NCI-H128 (cell line): Measurements from ENCODE around the gene DHX58.
A peak's percentile ranks its signal among the peaks of the same experiment; 100 is the strongest.

ENCODE experiments used
- DNase-seq: peaks from one replicate; lab custom pipeline; 2025; ENCODE audit not compliant: unreplicated experiment; lab: John Stamatoyannopoulos, UW

DHX58 gene

DNA sequence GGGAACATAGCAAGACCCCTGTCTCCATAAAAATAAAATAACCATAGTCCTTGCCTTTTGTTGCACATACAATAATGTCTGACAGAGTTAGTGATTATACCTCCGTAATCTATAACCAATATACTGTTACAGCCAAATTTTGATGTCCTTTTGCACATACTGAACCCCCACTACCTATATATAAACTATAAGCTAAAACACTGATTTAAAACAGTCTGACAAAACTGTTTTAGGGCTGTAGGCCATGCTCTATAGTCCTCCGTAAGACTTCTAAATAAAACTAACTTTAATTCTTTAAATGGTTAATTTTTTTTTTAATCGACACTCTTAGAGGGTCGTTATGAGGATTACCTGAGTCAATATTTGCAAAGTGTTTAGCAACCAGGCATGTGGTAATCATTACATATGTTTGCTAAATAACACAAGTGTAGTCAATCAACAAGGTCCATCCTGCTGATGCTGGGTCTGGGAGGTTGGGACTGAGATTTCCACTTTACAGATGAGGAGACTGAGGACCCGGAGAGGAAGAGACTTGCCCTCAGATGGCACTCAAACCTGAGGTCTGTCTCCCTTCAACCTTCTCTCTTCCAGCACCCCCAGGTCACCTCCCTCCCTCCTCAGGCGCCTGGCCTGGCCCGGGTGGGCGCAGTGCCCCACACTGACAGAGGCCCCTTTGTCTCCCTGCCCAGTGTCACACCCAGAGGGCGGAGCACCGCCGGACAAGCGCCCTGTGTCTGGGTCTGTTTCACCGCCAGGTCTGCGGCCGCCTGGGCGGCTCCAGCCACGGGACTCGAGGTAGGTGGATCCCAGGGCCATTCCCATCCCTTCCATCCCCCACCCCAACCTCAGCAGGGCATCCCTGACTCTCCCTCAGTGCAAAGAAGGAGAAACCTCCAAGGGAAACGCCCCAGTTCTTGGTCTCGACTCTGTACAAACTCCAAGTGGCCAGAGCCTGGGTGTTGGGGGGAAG, 24.5 kb downstream of the DHX58 start:
- no peak for DNase-seq

DNA sequence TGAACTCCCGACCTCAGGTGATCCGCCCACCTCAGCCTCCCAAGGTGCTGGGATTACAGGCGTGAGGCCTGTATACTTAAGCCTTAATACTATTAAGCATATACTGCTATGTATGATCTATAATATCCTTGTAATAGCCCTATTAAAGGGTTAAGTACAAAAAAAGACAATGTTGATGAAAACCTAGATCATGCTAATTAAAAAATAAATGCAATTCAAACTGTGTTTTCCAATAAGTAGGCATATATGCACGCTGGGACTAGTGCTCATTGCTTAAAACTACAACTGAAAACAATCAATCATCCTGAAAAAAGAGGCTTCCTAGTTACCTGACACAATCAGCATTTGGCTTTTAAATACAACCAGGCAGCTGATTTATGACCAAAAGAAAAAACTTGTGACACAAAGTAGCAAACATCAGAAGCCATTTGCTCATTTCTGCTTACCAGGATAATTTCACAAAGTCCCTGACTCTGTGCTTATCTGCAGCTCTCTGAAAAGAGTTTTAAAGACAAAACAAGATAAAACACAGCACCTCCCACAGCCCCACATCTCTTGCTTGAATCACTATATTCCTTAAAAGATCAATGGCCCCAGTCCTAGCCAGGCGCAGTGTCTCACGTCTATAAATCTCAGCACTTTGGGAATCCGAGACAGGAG, 25.3 kb downstream of the DHX58 start:
- no peak for DNase-seq

DNA sequence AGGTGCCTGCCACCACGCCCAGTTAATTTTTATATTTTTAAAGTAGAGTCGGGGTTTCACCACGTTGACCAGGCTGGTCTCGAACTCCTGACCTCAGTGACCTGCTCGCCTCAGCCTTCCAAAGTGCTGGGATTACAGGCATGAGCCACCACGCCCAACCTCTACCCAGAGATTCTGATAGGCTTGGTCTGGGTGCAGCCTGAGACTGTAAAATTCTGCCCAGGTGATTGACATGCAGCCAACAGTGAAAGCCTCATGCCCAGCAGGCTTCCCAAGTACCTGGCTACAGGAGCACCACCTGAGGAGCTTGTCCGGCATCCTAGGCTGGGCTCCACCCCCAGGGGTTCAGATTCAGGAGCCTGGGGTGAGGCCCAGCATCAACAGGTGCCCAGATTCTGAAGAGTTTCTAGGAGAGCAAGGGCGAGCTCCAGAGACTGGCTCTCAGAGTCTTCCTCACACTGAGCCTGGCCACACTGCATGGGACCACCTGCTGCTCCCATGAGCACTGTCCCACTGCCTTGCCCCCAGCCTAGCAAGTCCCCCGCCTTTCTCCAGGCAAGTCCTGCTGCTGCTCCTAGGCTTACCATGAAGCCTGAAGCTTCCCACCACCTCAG, 30.9 kb downstream of the DHX58 start:
- DNase-seq = no peak

DNA sequence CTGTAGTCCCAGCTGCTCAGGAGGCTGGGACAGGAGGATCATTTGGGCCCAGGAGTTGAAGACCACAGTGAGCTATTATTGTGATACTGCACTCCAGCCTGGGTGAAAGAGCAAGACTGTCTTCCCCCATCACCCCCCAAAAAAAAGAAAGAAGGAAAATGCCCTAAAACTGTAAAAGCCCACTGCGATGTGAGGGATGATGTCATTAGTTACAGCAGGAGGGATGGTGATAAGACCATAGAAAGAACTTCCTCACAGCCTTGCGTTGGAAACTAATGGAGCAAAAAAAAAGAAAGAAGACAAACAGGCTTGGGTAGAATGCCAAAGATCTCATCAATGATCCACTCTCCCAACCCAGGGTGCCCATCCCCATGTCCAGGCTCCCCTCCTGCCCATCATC, 33.0 kb downstream of the DHX58 start:
- no peak for DNase-seq

DNA sequence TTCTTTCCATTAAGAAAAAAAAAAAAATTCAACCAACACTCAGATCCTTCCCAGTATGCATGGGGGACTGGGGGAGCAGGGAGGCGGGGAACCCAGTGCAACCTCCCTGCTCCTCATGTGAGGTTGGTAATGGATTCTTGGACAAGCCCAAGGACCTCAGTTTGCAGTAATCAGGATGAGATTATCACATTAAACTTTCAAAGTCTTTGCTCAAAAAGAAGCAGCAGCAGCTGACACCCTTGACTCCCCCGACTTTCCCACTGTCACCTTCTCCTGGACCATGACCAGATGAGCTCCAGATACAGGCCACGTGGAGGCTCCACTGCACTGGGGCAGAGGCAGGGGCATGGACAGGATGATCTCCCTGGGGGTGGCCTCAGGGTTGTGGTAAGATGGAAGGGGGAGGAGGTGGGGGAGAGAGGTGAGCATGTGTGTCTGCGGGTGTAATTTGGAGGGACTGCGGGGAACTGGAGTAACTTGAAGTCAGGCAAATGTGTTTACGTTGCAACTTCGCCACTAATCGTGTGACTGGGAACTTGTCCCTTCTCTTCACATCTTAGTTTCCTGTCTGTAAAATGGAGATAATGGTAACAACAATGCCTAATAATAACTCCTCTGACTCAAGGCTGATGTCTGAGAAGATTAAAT, 34.0 kb downstream of the DHX58 start:
- no peak for DNase-seq

DNA sequence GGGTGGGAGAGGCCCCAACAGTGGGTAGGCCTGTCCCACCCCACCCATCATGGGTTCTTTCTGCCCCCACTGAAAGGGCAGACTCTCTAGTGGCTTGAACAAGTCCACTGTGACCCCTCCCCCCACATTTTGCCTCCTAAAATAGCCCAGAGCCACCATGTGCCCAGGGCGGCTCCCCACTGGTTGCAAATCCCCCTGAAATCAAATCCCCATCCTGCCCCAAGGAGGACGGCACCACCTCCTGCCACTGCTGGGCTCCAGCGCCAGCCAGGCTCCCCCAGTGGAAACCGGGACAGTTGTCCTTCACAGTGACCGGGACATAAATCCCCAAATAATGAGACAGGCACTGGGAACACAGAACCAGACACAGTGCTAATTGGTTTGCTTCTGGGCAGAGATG, 34.8 kb downstream of the DHX58 start:
- no peak for DNase-seq

DNA sequence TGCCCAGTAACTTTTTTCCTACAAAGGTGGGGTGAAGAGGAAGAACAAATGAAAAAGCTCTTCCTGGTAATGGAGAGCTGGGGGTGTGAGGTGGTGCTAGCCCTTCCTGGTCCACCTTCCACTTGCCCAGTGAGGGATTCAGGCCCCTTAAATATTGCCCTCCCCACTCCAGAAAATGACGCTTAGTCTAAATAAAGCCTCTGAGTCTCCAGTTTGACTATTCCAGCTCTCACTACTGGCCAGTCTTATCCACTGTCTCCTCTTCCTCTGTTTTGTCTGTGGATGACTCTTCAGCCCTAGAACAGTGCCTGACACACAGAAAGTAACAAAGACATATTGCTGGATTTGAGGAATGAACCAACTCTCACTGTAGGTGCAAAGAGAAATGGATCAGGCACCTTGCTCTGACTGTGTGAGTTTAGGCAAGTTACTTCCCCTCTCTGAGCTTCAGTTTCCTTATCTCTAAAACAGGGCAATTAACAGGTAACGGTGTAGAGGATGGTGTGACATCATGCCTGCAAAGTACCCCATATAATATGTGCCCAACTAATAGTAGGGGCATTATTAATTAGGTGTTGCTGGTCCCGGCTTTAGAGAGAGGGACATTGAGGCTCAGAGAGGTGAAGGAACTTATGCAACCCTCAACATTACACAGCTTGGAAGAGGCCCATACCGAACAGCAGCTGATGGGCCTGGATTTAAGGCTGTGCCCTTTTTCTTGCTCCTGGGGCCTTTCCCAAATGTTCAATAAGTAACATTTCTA, 35.5 kb downstream of the DHX58 start:
- DNase-seq = no peak

DNA sequence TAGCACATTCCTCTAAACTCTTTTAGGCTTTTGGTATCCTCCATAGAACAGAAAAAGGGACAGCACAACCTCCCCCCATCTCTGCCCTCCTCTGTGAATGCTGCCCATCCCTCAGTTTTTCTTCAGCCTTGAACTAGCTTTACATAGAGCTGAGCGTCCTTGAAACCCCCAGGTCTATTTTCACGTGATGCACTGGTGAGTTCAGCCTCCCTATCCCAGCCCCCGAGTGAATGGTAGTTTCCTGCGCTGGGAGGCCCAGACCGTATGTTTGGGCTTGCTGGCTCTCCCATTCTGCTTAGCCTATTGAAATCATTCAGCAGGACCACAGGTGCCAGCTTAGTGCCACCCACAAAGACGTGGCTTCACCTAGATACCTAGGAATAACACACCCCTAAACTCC, 36.7 kb downstream of the DHX58 start:
- no peak for DNase-seq

DNA sequence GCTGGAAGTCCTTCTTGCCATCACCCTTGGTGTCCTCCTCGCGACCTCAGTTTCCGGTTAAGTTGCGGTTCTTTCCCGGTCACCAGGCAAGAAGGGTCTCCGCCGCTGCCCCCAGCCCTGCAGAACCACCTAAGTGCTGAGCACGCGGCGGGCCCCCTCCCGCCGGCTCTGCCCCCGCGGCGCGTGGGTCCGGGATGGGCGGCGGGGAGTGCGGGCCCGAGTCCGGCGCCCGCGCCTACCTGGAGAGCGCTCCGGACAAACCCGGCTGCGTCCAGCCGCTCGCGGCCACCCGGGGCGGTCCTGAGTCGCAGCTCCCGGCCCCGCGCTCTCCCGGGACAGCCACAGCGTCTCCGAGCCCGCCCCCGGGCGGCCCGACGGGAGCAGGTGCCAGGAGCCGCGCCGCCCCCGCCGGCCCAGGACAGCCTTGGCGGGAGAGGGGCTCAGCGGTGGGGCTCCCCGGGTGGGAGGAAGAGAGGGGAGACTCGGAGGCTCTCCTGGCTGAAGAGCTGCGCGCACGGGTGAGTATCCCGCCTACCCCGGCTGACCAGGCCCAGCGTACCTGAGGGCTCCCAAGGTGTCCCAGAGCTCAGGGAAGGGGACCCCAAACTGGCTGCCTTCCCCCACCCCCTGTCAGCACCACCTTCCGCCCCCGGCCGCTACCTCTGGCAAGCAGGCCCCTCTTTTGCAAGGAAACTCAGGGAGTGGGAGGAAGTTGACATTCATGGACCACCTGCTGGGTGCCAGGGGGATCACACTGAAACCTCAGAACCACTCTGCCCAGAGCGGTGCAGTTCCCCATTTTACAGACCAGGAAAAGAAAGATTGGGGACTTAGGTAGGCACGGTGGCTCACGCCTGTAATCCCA, 40.0 kb downstream of the DHX58 start:
- DNase-seq = no peak

DNA sequence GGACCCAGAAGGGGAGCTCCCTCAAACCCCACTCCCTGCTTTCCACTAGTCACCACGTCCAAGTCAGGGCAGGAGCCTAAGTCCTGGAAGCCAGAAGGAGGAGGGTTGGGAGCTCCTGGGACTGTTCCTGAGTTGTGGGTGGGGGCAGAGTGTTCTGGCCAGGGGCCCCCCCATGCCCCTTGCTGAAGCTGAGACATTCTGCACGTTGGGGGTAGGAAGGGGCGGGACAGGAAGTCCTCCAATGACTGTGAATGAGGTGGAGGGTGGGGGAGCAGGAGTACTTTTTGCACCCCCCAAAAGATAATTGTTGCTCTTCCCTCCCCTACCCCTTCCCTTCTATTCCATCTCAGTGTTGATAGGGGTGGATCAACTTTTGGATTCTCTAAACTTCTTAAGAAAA, 40.7 kb downstream of the DHX58 start:
- DNase-seq = no peak

DNA sequence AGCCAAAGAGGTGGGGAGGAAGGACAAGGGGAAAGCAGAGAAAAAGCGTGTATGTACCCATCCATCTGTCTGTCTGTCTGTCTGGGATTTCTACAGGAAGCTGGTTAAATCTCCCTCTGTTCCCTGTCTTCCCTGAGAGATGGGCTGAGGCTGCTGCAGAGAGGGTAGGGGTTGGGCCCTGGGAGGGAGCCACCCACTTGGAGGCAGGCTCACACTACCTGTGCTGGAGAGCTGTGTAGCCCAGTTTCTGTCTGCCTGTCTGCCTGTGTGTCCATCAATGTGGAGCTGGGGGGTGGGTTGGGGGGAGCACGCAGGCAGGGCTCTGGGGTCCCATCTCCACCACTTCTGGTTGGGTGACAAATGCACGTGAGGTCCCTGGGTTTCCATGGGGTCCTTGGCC, 43.5 kb downstream of the DHX58 start:
- no peak for DNase-seq

DNA sequence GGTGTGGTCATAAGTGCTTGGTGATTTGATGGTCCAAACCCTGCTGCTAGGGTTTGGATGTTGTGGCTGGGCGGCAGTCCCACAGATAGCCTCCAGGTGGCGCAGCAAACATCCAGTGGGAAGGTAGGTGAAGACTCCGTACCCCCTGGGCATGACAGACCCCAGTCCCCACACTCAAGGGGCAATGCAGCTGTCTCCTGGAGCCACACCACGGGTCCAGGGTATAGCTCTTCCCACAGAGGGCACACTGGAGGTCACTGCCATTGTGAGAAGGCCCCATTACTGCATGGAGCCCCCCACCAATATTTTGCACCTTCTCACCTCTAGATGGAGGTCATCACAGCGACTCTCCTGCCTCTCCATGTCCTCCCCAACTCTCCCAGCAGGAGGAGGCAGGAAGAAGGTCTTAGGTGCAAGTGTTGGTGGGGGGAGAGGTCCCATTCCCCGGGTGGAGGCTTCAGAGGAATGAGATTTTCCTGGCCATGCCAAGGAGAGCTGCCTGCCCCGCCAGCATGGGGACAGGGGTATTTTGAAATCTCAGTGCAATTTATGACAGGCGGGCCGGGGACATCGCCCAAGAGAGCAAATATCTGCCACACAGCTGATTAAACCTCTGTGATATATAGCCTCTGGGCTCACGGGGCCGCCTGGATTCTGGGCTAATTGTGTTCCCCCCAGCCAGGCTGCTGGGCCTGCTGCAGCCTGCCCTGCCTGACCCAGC, 45.0 kb downstream of the DHX58 start:
- DNase-seq = peak; percentile 4

DNA sequence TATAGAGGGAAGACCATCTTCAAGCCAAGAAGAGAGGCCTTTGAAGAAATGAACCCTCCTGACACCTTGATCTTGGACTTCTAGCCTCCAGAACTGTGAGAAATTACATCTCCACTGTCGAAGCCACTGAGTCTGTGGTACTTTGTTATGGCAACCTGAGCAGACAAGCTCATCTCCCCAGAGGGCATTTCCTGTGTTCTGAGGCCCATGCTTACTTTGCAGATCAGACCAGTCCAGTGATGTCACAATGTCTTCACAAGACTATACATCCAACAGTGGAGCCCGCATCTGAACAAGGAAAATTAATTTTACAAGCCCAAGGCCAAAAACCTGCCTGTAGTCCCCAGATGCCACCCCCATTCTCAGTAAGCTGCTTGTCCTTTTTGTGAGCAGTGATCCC, 47.3 kb downstream of the DHX58 start:
- no peak for DNase-seq

DNA sequence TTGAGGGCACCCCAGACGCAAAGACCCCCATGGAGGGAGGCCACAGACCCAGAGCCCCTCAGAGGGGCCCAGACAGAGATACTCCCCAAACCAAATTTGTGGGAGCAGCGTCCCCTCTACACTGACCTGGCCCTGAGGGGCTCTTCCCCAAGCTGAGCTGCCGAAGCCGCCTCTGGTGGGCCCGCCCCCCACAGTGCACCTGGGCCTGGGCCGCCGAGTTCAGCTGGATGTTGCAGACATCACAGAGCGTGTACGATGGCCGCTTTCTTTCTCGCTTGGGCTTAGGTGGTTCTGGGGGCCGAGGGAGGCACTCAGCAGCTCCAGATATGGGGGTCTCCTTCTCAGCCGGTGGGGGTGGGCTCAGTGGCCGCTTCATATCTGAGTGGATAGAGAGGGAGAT, 49.8 kb downstream of the DHX58 start:
- no peak for DNase-seq

DNA sequence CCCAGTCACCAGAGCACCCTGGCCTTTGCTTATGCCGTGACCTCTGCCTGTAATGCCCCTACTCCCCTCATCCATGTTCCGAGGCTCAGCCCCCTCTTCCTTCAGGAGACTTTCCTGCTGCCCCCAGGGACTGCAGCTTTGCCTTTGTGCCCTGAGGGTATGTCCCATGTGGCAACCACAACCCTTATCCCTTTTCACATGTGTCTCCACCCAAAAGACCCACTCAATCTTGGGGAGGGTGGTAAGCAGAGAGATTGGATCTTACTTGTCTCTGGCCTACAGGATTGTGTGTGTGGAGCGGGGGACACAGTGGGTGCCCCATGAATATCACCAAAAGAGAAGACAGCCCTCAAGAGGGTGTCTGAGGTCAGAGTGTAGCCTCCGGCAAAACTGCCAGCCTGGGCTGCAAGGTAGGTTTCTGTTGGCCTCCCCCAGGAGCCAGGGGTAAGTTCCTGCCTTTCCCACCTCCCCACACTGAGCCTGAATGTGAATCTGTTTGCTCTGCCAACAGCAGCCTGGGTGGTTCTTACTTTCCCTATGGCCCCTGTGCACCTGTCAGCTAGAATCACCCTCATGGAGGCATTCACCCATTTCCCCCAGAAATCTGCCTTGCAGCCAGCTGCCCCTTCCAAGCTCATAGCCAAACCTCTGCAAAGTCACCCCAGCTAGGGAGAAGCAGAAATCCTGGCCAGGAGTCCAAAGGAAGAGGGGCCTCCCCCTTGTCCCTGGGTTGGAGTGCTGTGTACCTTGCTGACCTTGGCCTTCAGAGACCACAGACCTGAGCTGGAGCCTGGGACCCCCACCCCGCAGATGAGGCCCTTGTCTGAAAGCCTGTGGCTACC, 50.6 kb downstream of the DHX58 start:
- no peak for DNase-seq

DNA sequence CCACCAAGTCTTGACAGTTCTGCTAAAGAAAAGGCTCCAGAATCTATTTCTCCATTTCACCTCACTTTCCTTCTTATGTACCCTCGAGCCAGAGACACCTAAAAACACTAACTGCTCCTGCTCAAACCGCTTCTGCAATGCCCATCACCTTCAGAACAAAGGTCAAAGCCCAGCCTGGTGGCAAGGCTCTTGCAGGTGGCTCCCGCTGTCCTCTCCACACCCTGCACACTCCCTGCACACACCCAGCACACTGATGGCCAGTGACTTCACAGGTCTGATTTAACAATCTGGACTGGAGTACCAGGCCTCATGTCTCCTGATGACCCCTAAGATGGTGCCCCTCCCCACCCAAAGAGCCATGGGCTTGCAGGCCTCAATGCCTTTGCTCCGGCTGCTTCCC, 52.3 kb downstream of the DHX58 start:
- DNase-seq = no peak

DNA sequence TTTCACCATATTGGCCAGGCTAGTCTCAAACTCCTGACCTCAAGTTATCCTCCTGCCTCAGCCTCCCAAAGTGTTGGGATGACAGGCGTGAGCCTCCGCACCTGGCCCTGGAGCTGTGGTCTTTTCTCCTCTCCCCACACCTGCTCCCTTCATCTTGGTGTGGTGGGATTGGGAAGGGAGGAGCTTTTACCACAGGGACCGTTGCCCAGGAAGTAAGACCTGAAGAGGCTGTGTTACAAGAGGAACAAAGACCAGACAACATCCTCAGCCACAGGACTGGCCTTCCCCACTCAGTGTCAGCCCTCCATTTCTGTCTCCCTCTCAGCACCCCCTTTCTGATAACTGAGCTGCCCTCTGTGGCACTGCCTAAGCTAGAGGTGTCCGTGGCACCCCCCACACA, 52.7 kb downstream of the DHX58 start:
- no peak for DNase-seq

DNA sequence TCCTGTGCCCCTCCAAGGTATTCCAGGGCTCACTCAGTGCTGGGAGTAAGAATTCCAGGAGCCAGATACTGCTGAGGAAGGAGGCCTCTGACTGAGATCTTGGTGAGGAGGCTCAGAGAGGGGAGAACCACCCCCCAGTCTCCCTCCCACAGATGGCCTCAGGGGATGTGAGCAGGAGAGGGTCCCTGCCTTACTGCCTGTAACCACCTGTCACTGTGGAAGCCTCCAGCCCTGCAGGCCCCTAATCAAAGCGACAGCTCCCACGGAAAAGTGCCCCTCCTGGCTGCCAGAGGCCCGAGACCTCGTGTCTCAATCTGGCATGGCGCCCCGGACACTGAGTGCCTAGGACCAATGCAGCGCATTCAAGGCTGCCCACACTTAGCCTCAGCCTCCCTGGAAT, 54.5 kb downstream of the DHX58 start:
- no peak for DNase-seq
